ENCODE data around the gene KCNQ5.

Gene KCNQ5

DNA sequence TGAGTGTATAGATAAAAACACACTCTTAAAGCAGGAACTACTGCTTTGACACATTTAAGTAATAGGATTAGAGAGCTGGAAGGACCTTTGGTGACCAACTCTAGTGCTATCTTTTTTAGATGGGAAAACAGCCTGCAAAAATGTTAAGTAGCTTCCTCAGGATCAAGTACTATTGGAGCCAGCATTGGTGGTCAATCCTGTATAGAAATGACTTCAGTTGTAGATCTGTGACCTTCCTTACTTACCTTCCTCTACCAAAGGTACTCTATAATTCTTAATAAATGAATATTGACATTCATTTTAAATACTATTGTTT, 18.7 kb downstream of the KCNQ5 start:
- no peak for DNase-seq

- DNase-seq: no peak
These were observed 20.6 kb downstream of the KCNQ5 start for GRCh38 chr6:72642435-72642834.

DNA sequence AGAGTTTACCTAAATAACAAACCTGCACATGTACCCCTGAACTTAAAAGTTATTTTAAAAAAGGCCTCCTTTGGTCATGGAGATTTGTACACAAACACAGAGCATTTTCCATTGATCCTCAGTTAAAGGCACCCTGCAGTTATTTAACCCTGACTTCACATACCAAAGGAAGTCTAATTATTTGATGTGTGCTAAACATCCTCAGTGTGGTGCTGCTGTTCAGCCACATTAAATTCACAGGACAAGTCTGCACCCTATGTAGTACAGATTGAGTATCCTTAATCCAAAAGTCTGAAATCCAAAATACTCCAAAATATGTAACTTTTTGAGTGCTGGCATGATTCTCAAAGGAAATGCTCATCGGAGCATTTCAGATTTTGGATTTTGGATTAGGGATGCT, 21.4 kb downstream of the KCNQ5 start:
- DNase-seq: peak in 1 of 3 experiments; percentile 7

- no peak for DNase-seq
These were observed 25.0 kb downstream of the KCNQ5 start for GRCh38 chr6:72646604-72647485.

DNA sequence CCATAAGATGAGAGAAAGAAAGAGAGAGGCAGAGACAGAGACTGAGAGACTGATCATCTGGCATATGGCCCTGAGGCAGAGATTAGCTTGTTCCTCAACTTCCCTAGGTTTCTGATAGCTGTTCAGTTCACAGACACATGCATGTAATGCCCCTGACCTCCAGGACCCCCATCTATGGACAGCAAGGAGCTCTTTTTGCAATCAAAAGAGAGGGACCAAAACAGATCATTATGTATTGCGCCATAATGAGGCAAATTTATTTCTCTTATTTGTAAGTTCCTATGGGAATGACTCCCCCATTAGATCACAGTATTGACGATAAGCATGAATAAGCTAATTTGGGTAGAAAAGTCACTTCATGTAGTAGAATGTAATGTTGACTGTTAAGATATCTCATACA, 25.6 kb downstream of the KCNQ5 start:
- no peak for DNase-seq

GRCh38 chr6:72649032-72649984, 27.4 kb downstream of the KCNQ5 start:
- DNase-seq: no peak

DNA sequence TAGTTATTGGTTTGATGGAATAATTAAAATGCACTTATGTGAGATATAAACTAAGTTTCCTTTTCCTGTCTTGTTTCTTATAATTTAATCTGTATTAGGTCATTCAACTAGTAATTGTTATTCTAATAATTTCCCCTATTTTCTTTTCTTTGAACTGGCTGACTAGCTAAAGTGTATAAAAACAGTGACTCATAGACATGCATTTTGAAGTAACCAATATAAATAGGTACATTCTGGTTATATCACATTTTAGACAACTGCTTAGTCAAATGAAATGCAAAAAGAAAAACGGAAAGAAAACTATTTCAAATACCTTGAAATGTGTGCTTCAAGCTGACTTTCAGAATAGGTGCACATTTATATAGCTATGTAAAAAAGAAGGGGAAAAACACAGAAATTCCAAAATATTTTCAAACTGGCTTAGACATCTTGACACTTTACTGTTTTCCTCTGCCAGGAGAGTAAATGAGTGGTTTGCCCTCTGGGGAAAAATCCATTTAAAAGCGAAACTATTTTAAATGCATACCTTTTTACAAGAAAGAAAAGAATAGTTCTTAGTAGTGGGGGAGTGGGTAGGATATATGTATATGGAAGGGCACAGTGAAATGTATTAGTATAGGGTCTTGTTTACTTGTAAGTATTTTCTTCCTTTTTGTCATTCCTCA, 28.3 kb downstream of the KCNQ5 start:
- no peak for DNase-seq

GRCh38 chr6:72651174-72651573, 29.3 kb downstream of the KCNQ5 start:
- DNase-seq: no peak

DNA sequence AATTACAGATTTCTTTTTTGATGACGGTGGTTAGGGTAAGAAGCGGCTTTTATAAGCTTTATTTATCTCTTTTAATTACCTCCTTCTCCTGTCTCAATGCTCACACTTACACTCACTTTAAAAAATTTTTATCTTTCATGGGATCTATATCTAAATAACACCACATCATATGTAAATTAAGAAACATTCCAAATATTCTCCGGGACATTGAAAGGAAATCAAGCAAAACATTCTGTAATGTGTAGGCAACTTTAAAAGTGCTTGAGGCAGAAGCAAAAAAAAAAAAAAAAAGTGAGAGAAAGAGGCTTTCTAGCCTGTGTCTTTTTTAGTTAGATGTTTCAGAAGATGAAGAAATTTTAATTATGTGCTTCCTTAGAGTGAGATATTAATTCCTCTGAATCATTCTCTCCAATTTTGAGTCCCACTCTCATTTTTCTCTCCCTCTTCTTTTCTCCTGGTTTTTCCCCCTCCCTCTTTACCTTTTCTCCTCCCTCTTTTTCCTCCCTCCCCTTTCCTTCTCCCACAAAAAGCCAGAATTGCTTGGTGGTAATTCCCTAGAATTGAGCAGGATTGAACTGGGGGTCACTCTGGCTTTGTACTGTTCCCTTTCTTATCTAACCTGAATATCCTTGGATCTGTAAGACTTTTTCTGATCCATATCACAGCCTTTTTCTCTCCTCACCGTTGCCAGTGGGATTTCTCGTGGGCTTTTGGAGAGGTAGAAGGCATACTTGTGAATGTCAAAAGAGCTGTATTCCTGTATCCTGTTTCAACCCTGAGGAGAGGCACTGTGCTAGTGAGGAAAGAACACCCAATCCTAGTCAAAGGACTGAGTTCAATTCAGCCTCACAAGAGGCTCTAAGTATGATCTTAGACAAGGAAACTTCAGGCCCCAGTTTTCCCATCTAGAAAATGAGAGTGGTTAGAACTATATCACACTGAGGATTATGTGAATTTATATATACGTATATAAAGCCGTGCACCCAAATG, 30.4 kb downstream of the KCNQ5 start:
- DNase-seq: no peak

GRCh38 chr6:72653026-72653425, 31.2 kb downstream of the KCNQ5 start:
- no peak for DNase-seq

DNA sequence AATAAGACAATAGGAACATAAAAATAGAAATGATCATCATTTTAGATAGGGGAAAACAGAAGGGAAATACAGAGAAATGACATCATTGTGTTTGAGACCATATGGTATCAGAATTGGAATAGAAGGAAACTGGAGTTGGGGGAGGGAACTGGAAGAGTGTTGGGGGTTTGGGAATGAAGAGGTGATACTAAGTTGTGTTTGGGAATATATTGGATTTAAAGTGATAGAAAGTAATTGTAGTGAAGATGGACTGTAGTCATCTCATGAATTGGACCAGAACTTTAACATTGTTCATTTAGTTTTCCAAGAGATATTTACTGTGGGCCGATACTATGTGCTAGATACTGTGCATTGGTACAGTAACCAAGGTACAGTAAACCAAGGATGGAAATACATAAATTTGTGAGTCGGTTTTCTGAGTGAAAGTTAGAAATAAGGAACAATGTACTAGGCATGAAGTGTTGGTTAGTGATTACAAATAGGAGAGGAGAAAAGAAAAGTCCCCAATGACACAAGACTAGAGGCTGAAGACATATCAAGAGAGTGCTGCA, 32.3 kb downstream of the KCNQ5 start:
- DNase-seq: no peak

DNA sequence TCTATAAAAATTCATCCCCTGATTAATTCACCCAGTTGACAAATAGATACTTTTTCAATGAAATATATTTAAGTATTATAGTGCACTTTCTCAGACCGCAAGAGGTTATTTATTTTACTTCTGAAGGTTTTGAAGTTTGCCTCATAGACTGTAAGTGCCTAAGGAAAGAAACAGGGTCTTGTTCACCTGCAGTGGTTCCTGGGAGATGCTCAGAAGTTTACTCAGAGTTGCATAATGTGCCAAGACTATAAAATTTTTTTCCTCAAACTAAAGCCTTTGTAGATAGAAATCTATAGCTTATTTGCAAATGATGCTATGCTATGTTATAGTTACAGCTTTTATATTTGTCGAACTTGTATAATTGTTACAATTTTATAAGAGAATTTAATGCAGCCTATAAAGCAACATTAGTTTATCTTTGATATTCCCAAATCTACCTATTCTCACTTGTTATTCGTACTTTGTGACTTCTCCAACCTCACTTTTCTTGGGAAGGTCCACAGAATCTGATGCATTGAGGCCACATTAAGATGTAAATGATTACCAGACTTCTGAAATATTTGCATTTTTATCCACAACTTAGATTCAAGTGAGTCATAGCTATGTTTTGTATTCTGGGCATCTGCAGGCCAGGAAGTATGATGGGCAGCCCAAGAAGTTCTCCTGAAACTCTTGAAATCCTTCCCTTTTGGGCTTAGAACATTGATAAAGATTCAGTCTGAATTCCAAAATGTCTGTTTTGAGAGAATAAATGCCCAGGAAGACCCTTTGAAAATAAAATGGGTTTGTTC, 35.7 kb downstream of the KCNQ5 start:
- no peak for DNase-seq

GRCh38 chr6:72659754-72660153, 37.9 kb downstream of the KCNQ5 start:
- no peak for DNase-seq

DNA sequence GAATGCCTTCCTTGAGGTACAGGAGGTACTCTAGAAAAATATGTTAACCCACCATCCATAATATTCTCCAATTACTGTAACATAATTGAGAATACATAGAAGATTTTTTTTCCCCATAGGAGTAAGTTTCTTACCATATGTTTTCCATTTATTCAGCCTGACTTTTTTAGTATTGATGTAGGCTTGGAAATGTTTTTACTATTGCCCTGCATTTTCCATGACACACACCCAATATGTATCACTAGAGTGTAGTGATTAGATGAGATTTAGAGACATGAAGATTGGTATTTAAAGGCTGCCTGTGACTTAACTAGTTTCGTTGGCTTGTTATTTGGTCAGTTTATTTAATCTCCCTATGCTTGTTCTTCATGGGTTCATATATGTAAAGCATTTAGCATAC, 39.5 kb downstream of the KCNQ5 start:
- DNase-seq: no peak

- DNase-seq: peak in 1 of 3 experiments; percentile 26
These were observed 43.7 kb downstream of the KCNQ5 start for GRCh38 chr6:72665599-72665998.

DNA sequence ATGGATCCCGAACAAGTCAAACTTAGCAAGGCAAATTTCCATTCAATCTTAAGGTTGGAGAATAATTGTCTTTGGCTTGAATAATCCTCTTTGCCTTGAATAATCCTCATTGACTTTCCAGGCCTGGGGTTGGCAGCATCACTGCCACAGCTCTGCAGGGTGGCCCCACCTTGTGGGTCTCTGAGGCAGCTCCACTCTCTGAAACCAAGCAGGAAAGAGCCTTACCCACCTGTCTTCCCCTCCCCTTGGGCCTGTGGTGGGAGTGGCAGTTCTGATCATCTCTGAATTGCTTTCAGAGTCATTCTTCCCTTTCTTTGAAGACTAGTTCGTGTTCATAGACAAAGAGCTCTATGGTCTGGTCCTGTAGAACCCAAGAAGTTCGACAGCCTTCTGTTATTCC, 47.5 kb downstream of the KCNQ5 start:
- no peak for DNase-seq

GRCh38 chr6:72672906-72673305, 51.0 kb downstream of the KCNQ5 start:
- DNase-seq: no peak

DNA sequence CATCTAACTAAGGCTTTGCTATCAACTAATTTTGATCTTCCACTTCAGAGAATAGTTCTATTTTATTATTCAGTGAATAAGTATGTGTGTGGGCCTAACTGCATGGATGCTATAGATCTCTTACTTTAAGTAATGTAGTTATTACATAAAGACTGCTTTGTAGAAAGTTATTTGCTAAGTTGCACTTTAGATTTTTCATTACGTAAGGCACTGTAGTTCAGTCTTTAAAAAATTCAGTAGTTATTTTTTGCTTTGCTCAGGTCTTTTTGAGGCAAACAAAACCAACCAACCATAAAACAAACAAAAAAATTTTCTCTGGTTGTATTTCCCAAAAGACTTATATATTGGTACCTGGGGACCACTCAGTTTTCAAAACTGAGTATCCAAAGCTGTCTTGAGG, 53.0 kb downstream of the KCNQ5 start:
- no peak for DNase-seq

- DNase-seq: no peak
These were observed 53.5 kb downstream of the KCNQ5 start for GRCh38 chr6:72675396-72675795.

DNA sequence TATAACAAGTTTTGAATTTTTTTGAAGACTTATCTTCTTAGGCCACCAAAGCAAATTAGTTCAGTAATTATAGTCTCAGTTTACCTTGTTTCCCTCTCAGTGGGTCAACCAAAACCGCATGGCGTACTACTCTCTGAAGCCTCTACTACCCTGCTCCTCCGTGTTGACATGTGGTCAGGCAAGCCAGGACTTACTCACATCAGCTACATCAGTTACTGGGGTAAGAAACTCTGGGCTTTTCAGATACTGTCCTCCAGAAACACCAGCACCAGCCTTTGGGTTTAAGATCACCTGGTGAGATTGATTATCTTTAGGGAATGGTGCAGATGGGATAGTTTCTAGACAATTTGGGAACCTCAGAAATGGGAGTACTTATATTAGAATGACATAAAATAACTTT, 55.1 kb downstream of the KCNQ5 start:
- DNase-seq: no peak

DNA sequence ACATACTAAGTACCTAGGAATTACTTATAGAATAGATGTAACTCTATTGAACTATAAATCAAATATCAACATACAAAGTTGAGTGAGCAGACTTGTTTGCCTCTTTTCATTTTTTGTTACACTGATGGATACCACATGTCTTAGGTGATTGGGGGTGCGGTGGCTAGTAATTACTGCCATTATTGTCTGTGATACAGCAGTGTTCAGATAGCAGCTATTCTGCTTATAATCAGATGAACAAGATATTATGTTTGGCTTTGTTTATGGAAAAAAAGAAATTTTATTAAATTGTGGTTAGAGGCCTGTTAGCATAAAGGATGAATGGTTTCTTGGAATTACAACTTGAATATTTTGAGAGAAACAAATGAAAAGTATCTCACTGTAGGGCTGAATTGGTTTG, 55.9 kb downstream of the KCNQ5 start:
- DNase-seq: no peak

All from NCI-H1417 (cell line).